SH-SY5Y (cell line): Measurements from ENCODE around the gene RNASE3.
A peak's percentile ranks its signal among the peaks of the same experiment; 100 is the strongest.
"Not testable (repeated sequence)": the region's sequence is repeated elsewhere in the genome, so short reads cannot be mapped to it uniquely, and the experiment has no call there.

Source experiments
- GATA2 ChIP-seq: IDR thresholded peaks from 2 replicates; pipeline ENCODE4 v1.6.1; 2011; ENCODE audit warnings: mild to moderate bottlenecking, low read depth, low read length
- GATA3 ChIP-seq: IDR thresholded peaks from 2 replicates; pipeline ENCODE4 v1.6.1; 2011; ENCODE audit warnings: low read depth, mild to moderate bottlenecking, low read length, moderate library complexity

Gene RNASE3

DNA sequence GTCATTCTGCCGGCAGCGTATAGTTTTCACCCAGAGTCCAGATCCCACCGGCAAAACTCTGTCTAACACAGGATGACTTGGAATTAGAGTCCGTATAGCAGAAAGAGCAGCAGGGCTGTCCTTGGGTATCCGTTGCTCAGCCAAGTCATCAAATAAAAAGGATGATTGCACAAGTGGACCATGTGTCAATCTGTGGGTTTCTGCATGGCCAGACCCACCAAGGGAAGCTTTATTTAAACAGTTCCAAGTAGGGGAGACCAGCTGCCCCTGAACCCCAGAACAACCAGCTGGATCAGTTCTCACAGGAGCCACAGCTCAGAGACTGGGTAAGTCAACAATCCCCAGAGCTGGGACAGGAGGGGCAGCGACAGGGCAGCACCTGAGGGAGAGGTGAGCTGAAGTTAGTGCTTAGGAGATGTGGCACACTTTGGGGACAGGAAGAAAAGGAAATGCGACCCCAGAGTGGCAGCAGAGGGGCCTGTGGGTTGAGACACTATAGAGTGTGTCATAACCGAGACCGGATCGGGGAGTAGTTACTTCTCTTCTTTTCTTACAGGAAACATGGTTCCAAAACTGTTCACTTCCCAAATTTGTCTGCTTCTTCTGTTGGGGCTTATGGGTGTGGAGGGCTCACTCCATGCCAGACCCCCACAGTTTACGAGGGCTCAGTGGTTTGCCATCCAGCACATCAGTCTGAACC is at the start of gene RNASE3:
RNASE3 (plus strand) TSS at position 260 of the 700 bp plus-strand sequence; CDS start at position 562, 302 bp downstream.
- TF ChIP-seq GATA2, GATA3: not testable (repeated sequence)

DNA sequence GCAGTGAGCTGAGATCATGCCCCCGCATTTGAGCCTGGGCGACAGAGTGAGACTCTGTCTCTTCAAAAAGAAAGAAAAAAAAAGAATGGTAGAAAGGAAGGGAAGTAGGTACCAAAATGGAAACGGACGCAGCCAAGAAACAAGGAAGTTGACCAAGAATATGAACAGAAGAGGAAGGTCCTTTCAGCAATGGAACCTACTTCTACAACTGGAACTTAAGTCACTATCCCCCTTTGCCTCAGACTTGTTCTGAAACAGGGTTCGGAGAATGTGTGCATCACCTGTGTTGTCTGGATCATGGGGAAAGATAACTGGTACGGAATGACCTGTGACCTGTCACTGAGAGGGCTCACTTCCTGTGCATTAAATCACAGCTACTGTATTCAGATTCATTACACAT is 44.6 kb upstream of the RNASE3 start:
- TF ChIP-seq GATA3, result no peak
- no peak for TF ChIP-seq GATA2

DNA sequence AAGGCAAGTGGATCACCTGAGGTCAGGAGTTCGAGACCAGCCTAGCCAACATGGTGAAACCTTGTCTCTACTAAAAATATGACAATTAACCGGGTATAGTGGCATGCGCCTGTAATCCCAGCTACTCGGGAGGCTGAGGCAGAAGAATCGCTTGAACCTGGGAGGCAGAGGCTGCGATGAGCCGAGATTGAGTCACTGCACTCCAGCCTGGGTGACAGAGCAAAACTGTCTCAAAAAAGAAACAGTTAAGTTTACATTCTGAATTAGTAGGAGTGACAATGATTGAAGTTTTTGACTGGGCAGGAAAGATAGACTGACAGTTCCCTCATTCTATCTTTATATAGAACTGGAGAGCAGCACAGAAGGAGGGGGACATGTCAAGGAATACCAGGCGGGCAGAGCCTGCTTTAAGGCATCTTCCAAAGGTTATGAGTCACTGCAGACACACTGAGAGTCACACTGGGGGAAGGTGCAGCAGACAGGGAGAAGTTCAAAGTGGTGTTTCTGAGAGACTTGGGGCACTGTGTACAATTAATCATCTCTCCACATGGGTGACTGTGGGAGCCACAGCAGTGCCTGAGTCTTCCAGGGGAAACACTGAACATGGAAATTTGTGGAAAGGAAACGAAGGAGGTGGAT is 42.8 kb upstream of the RNASE3 start:
- TF ChIP-seq GATA3 (no peak), GATA2 (no peak)

DNA sequence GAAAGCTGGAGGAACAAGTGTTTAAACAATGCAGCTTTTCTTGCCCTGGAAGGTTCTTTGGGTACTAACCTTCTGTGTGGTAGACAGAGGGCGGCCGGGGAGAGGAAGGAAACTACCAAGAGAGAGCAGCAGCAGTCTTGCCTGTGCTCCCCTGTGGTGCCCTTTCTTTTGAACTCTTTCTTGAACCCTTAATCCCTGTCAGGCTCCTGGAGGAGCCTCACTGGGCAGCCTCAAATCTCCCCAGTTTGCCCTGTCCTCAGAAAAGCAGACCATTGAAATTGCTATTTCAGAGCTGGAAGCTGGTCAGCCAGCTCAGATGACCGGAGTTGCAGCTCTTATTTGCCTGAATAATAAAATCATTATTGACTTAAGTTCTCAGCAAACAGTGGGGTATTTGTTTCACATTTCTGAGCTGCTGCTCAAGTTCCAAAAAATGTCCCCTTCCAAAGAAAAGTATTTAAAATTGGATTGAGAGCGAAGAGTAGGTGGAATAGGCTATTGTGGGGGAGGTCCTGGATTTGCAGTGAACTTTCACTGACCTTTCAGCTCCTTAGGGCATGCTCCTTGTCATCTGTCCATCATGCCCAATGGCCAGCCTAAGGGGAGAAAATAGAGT is 42.1 kb upstream of the RNASE3 start:
- TF ChIP-seq GATA3 (no peak), GATA2 (no peak)

DNA sequence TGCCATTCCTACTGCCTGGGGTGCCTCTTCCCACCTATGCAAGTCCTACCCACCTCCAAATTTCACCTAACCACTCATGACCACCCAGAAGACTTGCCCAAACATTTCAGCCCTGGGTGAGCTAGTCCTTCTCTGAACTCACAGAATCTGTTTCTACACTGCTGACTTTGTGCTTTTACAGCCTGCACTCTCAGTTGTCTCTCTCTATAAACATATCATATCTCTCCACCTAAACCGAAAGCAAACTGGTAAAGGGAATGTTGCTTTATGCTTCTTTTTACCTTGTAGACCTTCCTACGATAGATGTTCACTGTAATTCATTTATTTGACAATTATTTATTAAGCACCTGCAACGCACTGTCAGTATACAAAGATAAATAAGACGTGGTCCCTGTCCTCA is 38.1 kb upstream of the RNASE3 start:
- TF ChIP-seq GATA3, result no peak
- no peak for TF ChIP-seq GATA2

DNA sequence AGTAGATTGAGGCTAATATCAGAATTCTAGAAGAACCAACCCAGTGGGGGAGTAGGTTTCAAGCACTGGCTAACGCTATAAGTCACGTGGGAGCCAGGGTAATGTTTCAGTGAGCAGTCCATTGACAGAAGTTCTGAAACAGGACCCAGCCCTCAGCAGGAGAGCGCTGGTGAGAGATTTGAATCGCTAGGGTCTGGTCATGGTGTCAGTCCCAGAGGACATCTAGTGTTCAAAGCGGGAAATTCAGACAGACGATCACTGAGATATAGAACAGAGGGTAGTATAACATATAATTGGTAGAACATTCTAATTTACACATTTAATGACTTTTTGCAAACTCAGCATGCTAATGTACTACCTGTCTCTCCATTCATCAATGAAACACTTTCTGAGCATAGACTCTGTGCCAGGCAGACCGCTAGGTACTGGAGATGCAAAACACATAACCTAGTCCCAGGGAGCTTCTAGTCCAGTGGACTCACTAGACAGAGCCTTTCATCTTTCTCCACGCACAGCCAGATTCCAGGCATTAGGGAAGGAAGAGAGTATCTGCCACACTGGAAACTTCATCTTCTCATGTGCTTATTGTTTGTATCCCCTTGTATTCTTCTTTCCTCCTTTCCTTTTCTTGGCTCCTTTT is 35.4 kb upstream of the RNASE3 start:
- TF ChIP-seq GATA3, result no peak
- TF ChIP-seq GATA2, result peak; percentile 20; the same call in 1 of the 2 replicates

DNA sequence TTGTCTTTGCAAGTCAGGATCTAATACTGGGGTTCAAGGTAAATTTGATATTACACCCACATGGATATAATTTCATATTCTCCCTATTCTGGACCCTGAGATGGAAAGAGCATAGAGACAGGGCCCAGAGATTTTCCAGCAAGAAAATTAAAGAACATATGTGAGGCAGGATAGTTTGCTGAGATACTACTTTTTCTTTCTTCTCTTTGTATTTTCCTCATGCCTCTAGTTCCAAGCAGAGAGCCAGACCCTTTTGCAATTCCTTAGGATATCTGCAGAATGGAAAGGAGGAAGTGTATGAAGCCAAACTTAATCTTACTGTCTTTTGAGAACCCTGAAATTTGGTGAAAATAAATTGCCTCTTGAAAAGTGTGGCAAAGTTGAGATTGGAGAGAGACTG is 34.0 kb upstream of the RNASE3 start:
- no peak for TF ChIP-seq GATA3
- TF ChIP-seq GATA2, result no peak

DNA sequence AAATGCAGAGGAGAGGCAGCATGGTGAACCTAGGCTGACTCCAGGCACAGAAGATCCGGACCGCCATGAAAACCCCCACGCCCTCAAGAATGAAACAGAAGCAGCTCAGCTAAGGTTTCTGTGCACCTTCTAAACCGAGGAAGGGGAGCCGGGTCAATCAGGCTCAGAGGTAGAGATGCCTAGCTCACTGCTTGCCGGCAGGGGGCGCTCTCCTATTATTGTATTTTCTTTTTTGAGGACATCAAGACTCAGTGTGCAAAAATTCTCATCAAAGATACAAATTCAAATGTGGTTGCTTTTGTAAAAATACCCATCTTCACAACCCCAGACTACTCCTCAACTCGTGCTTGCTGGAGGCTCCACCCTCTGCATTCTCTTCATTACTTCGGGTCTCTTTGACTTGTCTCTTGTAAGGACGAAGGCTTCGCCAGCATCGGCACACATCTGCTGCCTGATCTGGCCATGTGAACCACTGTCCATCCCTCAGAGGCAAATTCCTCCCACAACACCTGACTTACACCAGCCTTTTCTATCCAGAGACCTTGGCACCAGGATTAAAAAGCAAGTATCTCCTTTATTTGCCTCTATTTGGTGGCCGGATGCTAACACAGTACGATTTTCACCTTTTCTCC is 33.4 kb upstream of the RNASE3 start:
- TF ChIP-seq GATA2 (no peak), GATA3 (no peak)

DNA sequence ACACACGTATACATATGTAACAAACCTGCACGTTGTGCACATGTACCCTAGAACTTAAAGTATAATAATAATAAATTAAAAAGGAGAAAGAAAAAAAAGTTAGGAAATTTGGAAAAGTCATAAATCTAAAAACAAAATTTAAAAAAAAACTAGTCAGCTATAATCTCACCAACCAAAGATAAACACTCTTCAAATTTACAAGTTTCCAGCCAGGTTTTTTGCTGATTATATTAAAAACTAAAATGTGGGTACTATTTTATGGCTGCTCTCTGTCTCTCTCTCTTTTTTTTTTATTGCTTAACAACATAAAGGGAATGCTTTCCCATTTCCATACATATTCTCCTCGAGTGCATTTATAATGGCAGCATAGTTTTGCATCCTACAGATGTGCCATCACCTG is 25.0 kb upstream of the RNASE3 start:
- no peak for TF ChIP-seq GATA3
- TF ChIP-seq GATA2, result no peak

DNA sequence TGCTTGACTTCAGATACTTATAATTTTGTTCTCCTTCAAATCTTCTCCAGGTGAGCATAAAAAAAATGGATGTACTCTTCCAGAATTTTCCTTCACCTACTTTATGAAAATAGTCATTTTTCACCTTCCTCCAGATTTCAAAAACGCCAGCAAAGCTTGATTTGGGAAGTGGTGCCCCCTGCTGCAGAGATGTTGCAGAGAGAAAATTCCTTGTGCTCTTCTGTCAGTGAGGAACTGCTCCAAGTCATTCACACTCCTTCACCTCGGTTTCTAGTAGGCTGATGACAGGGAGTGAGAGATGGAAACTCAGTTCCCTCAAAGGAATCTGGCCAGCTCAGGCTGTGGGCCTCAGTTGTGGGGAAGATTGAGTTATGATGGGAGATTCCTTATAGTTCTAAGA is 24.2 kb upstream of the RNASE3 start:
- TF ChIP-seq GATA3, result no peak
- TF ChIP-seq GATA2, result no peak

DNA sequence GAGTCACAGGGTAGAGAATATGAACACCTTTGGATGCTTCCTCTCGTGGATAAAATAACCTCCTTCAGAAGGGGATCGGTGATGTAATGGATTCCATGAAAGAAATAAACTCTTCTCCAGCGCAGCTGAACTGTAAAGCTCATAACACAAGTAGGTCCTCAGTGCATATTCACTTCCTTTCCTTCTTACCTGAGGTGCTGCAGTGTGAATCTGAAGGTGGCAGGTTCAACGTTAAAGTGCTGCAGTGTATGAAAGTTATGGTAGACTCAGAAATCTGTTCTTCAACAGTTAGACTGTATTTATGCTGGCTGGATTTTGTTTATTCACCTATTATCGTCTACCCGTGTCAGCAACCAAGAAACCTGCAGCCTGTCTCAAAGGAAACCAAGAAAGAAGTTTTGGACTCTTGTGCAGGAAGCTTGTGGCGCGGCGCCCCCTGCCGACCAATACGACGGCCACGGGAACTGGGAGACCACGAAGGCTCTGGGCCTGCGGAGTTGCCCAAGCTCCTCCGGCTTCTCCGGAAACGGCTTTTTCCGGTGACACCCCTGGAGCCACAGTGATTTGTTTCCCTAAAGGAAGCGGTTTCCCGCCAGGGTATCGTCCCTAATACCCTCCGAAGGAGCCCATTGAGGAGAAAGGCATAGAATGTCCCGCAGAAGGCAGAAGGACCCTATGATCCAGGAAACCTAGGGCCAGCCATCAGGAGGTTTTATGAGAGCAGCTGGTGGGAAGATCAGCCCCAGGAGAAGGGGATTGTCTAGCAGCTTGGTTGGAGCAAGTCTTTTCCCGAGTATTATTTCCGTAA is 17.6 kb upstream of the RNASE3 start:
- TF ChIP-seq GATA3 (no peak), GATA2 (no peak)

DNA sequence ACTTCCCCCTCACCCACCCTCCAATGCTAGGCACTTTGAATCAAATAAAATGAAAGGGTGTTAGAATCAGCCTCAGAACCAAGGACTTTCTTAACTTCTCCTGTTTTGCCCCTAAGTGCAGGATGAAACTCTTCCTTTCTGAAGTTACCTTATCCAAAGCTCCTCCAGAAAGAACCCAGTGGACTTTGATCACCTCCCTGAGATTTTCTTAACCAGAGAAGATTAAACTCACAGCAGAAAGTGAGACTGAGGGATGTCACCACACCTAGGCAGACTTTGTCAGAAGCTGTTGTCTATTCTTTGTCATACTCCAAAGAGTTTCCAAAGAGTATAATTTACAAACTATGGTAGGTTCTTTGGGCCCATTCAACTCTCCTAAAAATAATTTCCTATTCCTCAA is 14.2 kb upstream of the RNASE3 start:
- TF ChIP-seq GATA2, result no peak
- no peak for TF ChIP-seq GATA3

DNA sequence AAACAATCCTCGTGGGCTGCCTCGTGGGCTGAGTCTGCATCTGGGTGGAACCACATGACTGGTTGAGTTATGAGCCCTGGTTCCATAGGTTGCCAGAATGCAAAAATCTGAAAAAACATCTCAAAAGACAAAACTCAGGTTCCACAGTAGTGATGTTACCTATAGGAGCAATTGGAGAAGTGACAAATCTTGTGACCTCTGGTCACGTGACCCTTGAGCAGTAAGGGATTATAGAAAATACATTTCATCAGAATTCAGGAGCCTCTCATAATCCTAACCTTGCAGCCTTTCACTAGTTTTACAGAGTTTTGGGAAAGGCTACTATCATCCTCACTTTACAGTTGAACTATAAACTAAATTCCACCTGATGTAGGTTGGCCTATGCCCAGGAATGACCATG is 12.5 kb upstream of the RNASE3 start:
- TF ChIP-seq GATA2 (no peak), GATA3 (no peak)
